Measurements from ENCODE around the gene PTRHD1. TPM values are rescaled to one million over a fixed set of nuclear protein-coding genes. Genes with fewer than 3 reads are reported as not detected.

The PTRHD1 gene
- total and polyA plus RNA-seq, 8 donors = 8.4 to 41.0 (median 22.8) TPM

- H3K27me3 ChIP-seq = no peaks in the 10 kb centered on the region
- H3K36me3 ChIP-seq = peaks cover under 1 to 53% (median 37%) of the 10 kb centered on the region in 4 donors
- no peaks in the 10 kb centered on the region for H3K9me3 ChIP-seq
- H3K4me1 ChIP-seq = peaks cover 8 to 12% (median 10%) of the 10 kb centered on the region in 4 donors
- intact Hi-C loops (cut with DNase I; ENCODE audit: low total_unique reads) = loop anchor here (5.0 kb wide), 1 partner anchor 413 kb away; no protein-coding TSS in a partner anchor
- WGBS, 5 donors = 87 to 95% (median 88%) methylated on average over 14 to 16 of the region's 16 CpGs
- no peak overlapping the region for H3K27ac ChIP-seq
- peak in 1 of 2 donors; percentile 24 for DNase-seq
- TF ChIP-seq EP300 (IDR thresholded peaks at IDR 0.05) (no peak), CTCF (IDR thresholded peaks at IDR 0.05) (peak in 3 of 7 experiments; percentile 22 to 44 (median 31))
- H3K4me3 ChIP-seq = no peak overlapping the region
Measured at GRCh38 chr2:24824966-24825882, 32.0 kb upstream of the PTRHD1 start.

- peak in 1 of 2 donors; percentile 14 for DNase-seq
Measured at GRCh38 chr2:24824071-24824588, 30.9 kb upstream of the PTRHD1 start.

GRCh38 chr2:24822049-24822706 is 29.0 kb upstream of the PTRHD1 start:
- Histone ChIP-seq H3K4me1 (peaks cover under 1 to 3% (median 3%) of the 10 kb centered on the region in 4 donors), H3K27ac (no peak overlapping the region), H3K4me3 (no peak overlapping the region), H3K27me3 (no peaks in the 10 kb centered on the region), H3K36me3 (peaks cover 17 to 78% (median 58%) of the 10 kb centered on the region in 4 donors), H3K9me3 (no peaks in the 10 kb centered on the region)
- intact Hi-C loops (cut with DNase I; ENCODE audit: low total_unique reads) = no loop called here
- WGBS, 5 donors = 83 to 89% (median 85%) methylated on average over 6 to 7 of the region's 7 CpGs
- peak in 1 of 2 donors; percentile 10 for DNase-seq
- TF ChIP-seq POLR2A (IDR thresholded peaks at IDR 0.05) (no peak), CTCF (IDR thresholded peaks at IDR 0.05) (no peak), EP300 (IDR thresholded peaks at IDR 0.05) (no peak), POLR2AphosphoS5 (IDR thresholded peaks at IDR 0.05) (no peak)

More at GRCh38 chr2:24824071-24824588, 30.9 kb upstream of the PTRHD1 start:
- H3K4me1 ChIP-seq = peaks cover 8 to 12% (median 10%) of the 10 kb centered on the region in 4 donors
- H3K4me3 ChIP-seq = no peak overlapping the region
- H3K27ac ChIP-seq = no peak overlapping the region
- no peaks in the 10 kb centered on the region for H3K27me3 ChIP-seq
- H3K9me3 ChIP-seq = no peaks in the 10 kb centered on the region
- peaks cover 11 to 64% (median 48%) of the 10 kb centered on the region in 4 donors for H3K36me3 ChIP-seq
- no peak for TF ChIP-seq POLR2A (IDR thresholded peaks at IDR 0.05)
- no peak for TF ChIP-seq POLR2AphosphoS5 (IDR thresholded peaks at IDR 0.05)
- TF ChIP-seq EP300 (IDR thresholded peaks at IDR 0.05) = no peak
- TF ChIP-seq CTCF (IDR thresholded peaks at IDR 0.05) = no peak
- intact Hi-C loops (cut with DNase I; ENCODE audit: low total_unique reads) = no loop called here
- 89 to 96% (median 94%) methylated on average over 14 of the region's 14 CpGs for WGBS, 5 donors

- TF ChIP-seq EP300 (IDR thresholded peaks at IDR 0.05) = no peak
- TF ChIP-seq POLR2A (IDR thresholded peaks at IDR 0.05) = no peak
- no peak for TF ChIP-seq POLR2AphosphoS5 (IDR thresholded peaks at IDR 0.05)
- no peak for TF ChIP-seq CTCF (IDR thresholded peaks at IDR 0.05)
- 86 to 97% (median 92%) methylated on average over 13 to 15 of the region's 15 CpGs for WGBS, 5 donors
- intact Hi-C loops (cut with DNase I; ENCODE audit: low total_unique reads) = no loop called here
Measured at GRCh38 chr2:24821433-24821891, 28.3 kb upstream of the PTRHD1 start.

More at GRCh38 chr2:24821433-24821891, 28.3 kb upstream of the PTRHD1 start:
- H3K36me3 ChIP-seq = peaks cover 17 to 86% (median 65%) of the 10 kb centered on the region in 4 donors
- no peaks in the 10 kb centered on the region for H3K27me3 ChIP-seq
- no peak overlapping the region for H3K27ac ChIP-seq
- peak in 1 of 2 donors; percentile 17 for DNase-seq
- H3K9me3 ChIP-seq = no peaks in the 10 kb centered on the region
- no peak overlapping the region for H3K4me3 ChIP-seq
- H3K4me1 ChIP-seq = no peaks in the 10 kb centered on the region

All from stomach (tissue), 9 donors.